Mucosa of gallbladder (tissue), 1 donor: ENCODE data around the gene CPEB3. TPM values are rescaled to one million over a fixed set of nuclear protein-coding genes. Genes with fewer than 3 reads are reported as not detected.

Source experiments
- DNase-seq: peaks from one replicate; pipeline ENCODE4 v3.0.0-alpha.2; 2020; ENCODE audit warnings: low spot score
- total RNA-seq: library from RNA; stranded (reverse); gene quantifications from one replicate; pipeline ENCODE4 v1.2.1, GENCODE V29; 2021
- donor health status: DM: no; HTN: no; CAD: no.

The CPEB3 gene
- total RNA-seq, 1 donor from 2014 or later = 9.7 TPM

- DNase-seq = no peak
Observed at GRCh38 chr10:92213049-92213448, 77.8 kb downstream of the CPEB3 start.

GRCh38 chr10:92208736-92209135, 82.1 kb downstream of the CPEB3 start:
- no peak for DNase-seq

DNA sequence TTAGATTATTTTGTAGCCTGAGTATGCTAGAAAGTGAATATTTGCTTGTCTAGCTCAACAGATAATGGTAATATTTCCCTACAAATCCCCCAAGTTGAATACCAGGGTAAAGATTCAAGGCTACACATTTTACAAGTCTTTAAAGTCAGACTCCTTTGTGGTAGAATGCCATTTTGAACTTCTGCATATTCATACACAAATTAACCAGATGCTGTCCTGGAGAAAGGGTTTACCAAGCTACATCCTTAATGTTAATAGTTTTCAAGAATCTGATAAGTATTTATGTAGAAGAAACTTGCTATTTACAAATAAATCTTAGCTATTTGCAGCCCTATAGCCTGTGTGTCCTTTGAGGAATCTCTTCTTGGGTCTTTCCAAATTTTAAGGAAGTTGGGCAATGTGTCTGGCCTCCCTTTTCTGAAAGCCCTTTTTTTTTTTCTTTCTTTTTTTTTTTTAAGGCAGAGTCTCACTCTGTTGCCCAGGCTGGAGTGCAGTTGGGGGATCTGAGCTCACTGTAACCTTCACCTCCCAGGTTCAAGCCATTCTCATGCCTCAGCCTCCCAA, 82.6 kb downstream of the CPEB3 start:
- DNase-seq = no peak

- no peak for DNase-seq
Observed at GRCh38 chr10:92207061-92207460, 83.8 kb downstream of the CPEB3 start.

DNA sequence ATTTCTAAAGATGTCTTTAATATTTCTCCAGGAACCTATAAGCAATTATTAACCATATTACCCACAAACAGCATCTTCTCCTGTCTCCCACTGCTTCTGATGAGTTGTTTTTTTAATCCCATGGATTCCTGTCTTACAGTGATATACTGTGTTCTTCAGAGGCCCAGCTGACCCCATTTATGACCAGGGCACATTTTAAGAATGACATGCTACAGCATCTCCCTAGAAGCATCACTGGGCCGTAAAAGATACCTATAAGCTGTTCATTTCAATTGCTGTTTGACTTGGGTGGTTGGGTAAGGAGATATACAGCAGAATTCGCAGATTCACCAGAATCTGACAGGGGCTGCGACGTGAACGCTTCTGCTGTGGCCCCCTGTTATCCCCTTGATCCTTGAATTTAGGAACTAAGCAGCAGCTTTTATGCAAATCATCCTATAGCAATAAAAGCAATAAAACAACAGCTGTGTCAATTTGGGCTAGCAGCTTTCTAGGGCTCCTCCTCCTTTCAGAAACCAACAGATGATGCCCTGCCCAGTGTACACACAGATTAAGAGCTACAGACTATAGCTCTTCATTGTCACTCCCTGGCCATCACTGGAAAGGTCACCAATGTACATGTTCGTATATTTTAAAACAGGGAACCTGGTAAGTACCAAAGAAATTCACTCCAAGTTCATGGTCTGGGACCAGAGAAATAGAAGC, 86.8 kb downstream of the CPEB3 start:
- no peak for DNase-seq

DNA sequence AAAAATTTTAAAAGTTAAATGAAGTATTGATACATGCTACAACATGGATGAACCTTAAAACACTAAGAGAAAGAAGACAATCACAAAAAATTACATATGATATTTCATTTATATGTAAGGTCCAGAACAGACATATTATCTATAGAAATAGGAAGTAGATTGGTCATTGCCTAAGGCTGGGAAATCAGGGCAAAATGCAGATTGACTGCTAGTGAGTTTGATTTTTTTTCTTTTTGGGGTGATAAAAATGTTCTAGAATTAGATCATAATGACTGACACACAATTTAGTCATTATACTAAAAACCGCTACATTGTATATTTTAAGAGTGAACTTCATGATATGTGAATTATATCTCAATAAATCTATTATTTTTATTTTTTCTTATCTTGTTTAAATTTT, 88.3 kb downstream of the CPEB3 start:
- no peak for DNase-seq

DNA sequence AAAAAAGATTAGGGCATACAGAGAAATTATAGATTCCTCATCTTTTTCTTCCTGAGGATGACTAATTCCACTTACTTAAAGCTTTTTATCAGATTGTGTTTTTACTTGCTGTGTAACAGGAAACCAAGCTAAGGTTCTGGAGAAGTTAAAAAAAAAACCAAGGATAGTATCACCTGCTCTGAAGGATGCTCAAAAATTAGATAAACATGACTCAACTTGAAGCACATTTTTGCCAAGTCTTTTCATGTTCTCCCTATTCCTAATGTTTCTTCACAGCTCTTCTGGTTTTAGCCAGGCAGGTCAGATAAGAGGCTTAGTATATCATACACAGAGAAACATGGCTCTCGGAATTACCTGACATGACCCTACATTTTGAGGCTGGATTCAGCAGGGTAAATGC, 90.3 kb downstream of the CPEB3 start:
- no peak for DNase-seq

GRCh38 chr10:92187101-92187500, 103.8 kb downstream of the CPEB3 start:
- DNase-seq = no peak

- no peak for DNase-seq
Observed at GRCh38 chr10:92184977-92185376, 105.9 kb downstream of the CPEB3 start.

- no peak for DNase-seq
Observed at GRCh38 chr10:92183199-92183598, 107.7 kb downstream of the CPEB3 start.

GRCh38 chr10:92181575-92181974, 109.3 kb downstream of the CPEB3 start:
- DNase-seq = no peak

DNA sequence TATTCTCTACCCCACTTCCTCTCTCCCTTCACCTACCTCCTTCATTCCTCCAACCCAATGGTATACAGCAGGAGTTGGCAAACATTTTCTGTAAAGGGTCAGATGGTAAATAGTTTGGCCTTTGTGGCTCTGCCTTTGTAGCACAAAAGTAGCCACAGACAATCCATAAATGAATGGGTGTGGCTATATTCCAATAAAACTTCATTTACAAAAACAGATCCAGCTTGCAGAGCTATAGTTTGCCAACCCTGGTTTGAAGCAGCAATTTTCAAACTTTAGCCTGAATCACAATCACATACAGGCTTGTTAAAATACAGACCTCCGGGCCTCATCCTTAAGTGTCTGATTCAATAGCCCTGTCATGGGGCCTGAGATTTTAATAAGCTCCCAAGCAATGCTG, 110.5 kb downstream of the CPEB3 start:
- no peak for DNase-seq

- no peak for DNase-seq
Observed at GRCh38 chr10:92177546-92177945, 113.3 kb downstream of the CPEB3 start.

GRCh38 chr10:92175164-92175563, 115.7 kb downstream of the CPEB3 start:
- DNase-seq = no peak

DNA sequence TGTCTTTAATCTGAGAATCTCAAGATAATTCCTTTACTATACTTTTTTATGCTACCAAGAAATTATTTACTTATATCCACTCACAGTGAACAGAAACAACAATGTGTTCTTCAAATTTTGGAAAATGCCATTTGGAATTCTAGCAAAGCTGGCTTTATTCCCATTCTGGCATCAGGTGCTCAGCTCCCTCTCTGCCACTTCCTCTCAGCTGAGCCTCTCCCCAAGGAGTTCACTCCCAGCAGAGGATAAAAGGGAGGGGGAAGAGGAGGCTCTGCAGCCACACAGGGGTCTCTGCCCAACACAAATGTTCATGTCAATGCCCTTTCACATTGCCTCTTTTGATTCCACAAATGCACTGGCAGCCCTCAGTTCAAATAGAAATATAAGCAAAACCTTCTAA, 116.9 kb downstream of the CPEB3 start:
- no peak for DNase-seq

GRCh38 chr10:92164036-92164696, 126.7 kb downstream of the CPEB3 start:
- no peak for DNase-seq

DNA sequence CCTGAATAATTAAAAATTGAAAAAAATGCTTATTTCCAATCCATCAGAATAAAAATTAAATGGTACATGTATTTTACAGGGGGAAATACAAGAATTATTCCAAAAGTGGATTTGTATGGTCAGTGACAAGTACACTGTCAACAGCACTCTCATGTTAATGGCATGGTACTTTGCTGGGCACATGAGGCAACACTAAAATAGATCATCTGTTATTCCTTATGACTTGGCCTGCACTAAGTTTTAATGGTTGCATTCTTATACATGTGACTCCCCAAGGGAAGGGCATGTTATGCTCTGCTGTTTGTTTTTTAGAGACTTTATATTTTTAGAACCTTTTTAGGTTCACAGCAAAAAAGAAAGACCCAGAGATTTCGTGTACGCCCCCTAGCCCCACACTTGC, 128.3 kb downstream of the CPEB3 start:
- no peak for DNase-seq

- DNase-seq = no peak
Observed at GRCh38 chr10:92156874-92157773, 133.8 kb downstream of the CPEB3 start.

DNA sequence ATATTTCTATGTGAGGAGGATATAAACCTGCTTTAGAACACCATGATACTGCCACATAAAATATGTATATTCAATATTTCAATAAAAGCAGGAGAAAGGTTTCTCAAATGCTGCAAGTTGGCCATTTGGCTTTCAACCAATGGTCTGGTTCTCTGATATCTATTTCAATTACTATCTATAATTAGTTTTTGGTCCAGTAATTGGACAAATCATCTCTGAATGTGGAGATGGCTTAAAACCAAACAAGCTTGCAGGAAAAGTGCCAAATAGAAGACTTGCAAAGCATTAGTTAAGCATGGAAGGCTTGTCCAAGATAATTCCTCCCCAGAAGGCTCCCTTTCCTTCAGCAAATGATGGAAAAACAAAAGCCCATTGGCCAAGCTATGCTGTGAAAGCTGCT, 140.1 kb downstream of the CPEB3 start:
- no peak for DNase-seq

DNA sequence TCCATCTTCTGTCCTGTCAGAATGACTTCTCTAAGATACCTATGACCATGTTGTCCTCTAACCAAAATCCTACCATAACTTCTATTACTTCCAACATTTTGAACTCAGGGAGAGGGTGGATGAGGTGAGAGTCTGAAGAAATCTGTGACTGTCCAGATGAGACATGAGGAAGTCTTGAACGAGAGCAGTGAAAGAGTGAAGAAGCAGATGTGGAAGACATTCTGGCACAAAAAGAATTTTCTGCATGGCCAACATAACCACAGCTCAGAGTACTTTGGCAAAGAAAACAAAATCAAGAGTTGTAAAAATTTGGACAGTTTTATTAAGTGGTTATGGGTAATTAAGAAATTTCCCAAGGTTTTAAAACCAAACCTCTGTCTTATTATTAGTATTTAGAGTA, 141.6 kb downstream of the CPEB3 start:
- DNase-seq = no peak

- no peak for DNase-seq
Observed at GRCh38 chr10:92146781-92147180, 144.1 kb downstream of the CPEB3 start.

DNA sequence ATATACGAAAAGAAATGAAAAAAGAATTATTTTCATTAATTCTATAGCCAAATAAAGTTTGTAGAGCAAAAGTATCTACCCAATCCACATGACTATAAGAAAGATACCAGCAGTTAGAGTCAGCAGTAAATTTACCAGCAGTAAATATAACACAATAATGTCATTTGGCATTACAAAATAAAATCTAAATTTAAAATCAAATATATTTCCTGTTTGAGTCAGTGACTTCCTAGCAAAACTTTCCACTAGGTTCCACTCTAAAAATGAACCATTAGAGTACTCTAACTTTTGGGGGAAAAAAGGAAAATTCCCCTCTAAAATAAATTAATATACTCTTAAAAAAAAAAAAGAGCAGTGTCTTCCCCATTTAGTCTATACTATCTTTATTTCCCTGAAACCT, 144.8 kb downstream of the CPEB3 start:
- DNase-seq = no peak
